ENCODE measurements around the gene KCNAB1.

The KCNAB1 gene

DNA sequence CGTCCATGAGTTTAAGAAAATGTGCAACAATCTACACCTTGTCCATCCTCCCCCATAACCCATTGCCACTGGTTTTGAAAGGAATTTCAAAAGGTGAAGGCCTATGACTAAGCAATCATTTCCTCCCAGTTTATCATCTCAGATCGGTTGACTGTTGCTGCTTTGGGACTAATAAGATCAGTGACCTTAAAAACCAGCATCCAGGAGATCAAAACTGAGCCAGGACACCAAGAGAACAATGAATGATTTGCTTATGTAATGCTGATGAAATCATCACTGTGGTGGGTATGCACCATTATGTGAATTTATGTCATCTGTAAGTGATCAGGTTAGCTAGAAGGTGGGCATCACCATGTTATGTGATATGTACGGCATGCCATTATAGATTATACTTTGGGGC is 239.0 kb downstream of the KCNAB1 start:
- TF ChIP-seq FOXP2 (optimal IDR thresholded peaks at IDR 0.05; ENCODE audit: borderline replicate concordance, extremely low read depth, extremely low read length, insufficient read depth), result no peak

DNA sequence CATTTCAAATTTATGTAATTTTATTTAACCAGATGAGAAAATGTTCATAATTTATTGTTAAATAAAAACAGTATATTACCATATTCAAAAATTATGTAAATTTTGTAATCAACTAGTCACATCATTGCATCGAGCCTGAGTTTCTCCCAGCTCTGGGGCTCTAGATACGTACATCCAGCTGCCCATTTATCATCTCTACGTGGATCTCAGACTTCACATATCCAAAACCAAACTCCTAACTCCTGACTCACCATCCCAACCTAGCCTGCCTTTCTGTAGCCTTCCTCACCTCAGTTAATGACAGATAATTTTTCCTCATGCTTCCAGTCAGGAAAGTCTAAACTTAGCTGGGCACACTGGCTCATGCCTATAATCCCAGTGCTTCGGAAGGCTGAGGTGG is 239.7 kb downstream of the KCNAB1 start:
- TF ChIP-seq SIN3A (IDR thresholded peaks at IDR 0.05; ENCODE audit: borderline replicate concordance, insufficient read depth, low read length) (no peak), TAF1 (IDR thresholded peaks at IDR 0.05; ENCODE audit: borderline replicate concordance, insufficient read depth, low read length) (no peak), POLR2AphosphoS5 (IDR thresholded peaks at IDR 0.05; ENCODE audit: low read depth, low read length) (no peak), FOXP2 (optimal IDR thresholded peaks at IDR 0.05; ENCODE audit: borderline replicate concordance, extremely low read depth, extremely low read length, insufficient read depth) (no peak)
- TF ChIP-seq, protein P1, sequence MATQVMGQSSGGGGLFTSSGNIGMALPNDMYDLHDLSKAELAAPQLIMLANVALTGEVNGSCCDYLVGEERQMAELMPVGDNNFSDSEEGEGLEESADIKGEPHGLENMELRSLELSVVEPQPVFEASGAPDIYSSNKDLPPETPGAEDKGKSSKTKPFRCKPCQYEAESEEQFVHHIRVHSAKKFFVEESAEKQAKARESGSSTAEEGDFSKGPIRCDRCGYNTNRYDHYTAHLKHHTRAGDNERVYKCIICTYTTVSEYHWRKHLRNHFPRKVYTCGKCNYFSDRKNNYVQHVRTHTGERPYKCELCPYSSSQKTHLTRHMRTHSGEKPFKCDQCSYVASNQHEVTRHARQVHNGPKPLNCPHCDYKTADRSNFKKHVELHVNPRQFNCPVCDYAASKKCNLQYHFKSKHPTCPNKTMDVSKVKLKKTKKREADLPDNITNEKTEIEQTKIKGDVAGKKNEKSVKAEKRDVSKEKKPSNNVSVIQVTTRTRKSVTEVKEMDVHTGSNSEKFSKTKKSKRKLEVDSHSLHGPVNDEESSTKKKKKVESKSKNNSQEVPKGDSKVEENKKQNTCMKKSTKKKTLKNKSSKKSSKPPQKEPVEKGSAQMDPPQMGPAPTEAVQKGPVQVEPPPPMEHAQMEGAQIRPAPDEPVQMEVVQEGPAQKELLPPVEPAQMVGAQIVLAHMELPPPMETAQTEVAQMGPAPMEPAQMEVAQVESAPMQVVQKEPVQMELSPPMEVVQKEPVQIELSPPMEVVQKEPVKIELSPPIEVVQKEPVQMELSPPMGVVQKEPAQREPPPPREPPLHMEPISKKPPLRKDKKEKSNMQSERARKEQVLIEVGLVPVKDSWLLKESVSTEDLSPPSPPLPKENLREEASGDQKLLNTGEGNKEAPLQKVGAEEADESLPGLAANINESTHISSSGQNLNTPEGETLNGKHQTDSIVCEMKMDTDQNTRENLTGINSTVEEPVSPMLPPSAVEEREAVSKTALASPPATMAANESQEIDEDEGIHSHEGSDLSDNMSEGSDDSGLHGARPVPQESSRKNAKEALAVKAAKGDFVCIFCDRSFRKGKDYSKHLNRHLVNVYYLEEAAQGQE (IDR thresholded peaks at IDR 0.05; ENCODE audit: insufficient read depth in 1 of 2, low read depth in 2 of 2, low read length in 2 of 2), result no peak

DNA sequence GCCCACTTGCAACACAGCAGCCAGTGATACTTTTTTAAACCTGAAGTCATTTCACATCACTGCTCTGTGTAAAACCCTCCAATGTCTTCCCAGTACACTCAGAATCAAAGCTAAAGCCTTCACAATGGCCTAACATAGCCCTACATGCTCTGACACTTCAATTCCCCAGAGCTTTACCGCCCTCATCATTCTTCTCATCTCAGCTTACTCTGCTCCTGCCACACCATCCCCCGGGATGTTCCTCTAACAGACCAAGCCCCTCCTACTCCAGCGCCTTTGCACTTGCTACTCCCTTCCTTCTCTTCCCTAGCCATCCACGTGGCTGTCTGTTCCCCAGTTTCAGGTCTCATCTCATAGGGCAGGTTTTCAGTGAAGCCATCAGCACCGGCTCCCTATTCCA is 240.6 kb downstream of the KCNAB1 start:
- no peak for TF ChIP-seq FOXP2 (optimal IDR thresholded peaks at IDR 0.05; ENCODE audit: borderline replicate concordance, extremely low read depth, extremely low read length, insufficient read depth)
- TF ChIP-seq SIN3A (IDR thresholded peaks at IDR 0.05; ENCODE audit: borderline replicate concordance, insufficient read depth, low read length), result no peak
- no peak for TF ChIP-seq TAF1 (IDR thresholded peaks at IDR 0.05; ENCODE audit: borderline replicate concordance, insufficient read depth, low read length)
- TF ChIP-seq, protein P1 (IDR thresholded peaks at IDR 0.05; ENCODE audit: insufficient read depth in 1 of 2, low read depth in 2 of 2, low read length in 2 of 2), result no peak
- no peak for TF ChIP-seq POLR2AphosphoS5 (IDR thresholded peaks at IDR 0.05; ENCODE audit: low read depth, low read length)

DNA sequence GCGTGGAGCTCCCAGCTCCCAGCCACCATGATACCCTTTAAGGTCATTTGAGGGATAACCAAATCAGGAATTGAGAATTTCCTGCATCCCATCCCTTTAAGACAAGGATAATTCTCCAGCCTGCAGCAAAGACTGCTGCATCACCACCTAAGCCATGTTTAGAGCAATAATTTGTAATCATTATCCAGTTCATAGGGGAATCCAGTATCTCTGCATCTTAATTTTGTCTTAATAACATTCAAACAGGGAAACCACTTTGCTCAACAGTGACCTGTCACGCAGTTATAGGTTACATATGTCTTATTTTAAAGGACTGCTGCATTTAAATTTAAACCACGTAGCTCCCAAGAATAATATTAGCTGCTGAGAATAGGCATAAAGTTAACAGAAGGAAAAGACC is 246.2 kb downstream of the KCNAB1 start:
- TF ChIP-seq SIN3A (IDR thresholded peaks at IDR 0.05; ENCODE audit: borderline replicate concordance, insufficient read depth, low read length), result no peak
- no peak for TF ChIP-seq POLR2AphosphoS5 (IDR thresholded peaks at IDR 0.05; ENCODE audit: low read depth, low read length)
- no peak for TF ChIP-seq FOXP2 (optimal IDR thresholded peaks at IDR 0.05; ENCODE audit: borderline replicate concordance, extremely low read depth, extremely low read length, insufficient read depth)
- TF ChIP-seq TAF1 (IDR thresholded peaks at IDR 0.05; ENCODE audit: borderline replicate concordance, insufficient read depth, low read length), result no peak
- TF ChIP-seq, protein P1 (IDR thresholded peaks at IDR 0.05; ENCODE audit: insufficient read depth in 1 of 2, low read depth in 2 of 2, low read length in 2 of 2), result no peak

DNA sequence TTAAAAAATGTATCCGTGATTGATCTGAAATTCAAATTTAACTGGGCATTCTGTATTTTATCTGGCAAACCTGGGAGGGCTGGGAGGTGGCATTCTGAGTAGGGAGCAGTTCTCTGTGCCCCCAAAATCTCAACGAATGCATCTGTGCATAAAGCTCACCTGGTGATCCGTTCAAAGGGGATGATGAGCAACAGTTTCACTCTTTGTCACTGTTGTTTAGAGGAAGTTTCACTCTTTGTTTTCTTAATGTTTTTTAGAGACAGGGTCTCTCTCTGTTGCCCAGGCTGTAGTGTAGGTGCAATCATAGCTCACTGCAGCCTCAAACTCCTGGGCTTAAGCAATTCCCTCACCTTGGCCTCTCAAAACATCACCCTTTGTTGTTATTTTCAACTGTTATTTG is 247.8 kb downstream of the KCNAB1 start:
- TF ChIP-seq, protein P1 (IDR thresholded peaks at IDR 0.05; ENCODE audit: insufficient read depth in 1 of 2, low read depth in 2 of 2, low read length in 2 of 2), result no peak
- TF ChIP-seq FOXP2 (optimal IDR thresholded peaks at IDR 0.05; ENCODE audit: borderline replicate concordance, extremely low read depth, extremely low read length, insufficient read depth) (no peak), SIN3A (IDR thresholded peaks at IDR 0.05; ENCODE audit: borderline replicate concordance, insufficient read depth, low read length) (no peak), TAF1 (IDR thresholded peaks at IDR 0.05; ENCODE audit: borderline replicate concordance, insufficient read depth, low read length) (no peak), POLR2AphosphoS5 (IDR thresholded peaks at IDR 0.05; ENCODE audit: low read depth, low read length) (no peak)

Data from PFSK-1 (cell line).